Breast epithelium (tissue), 4 donors: ENCODE data around the gene DGKB. TPM values are rescaled to one million over a fixed set of nuclear protein-coding genes. Genes with fewer than 3 reads are reported as not detected.

Source experiments
- DNase-seq, 2 donors: peaks; one replicate each; pipeline ENCODE4 v3.0.0-alpha.2; 2019; ENCODE audit warnings: low spot score in 2 of 2
- H3K27ac ChIP-seq, 2 donors: fragments of 200-600 bp; sonication (generic) in 1 of 2; one replicate each; pipeline ENCODE4 v1.5.1; 2016 to 2019; ENCODE audit warnings: mild to moderate bottlenecking in 1 of 2
- H3K27me3 ChIP-seq, 2 donors: fragments of 200-600 bp; sonication (generic) in 1 of 2; one replicate each; pipeline versions ENCODE4 v1.5.1 to v1.6.0; 2017 to 2019; ENCODE audit warnings: control low read depth in 1 of 2, mild to moderate bottlenecking in 1 of 2
- H3K36me3 ChIP-seq: fragments of 200-600 bp; one replicate; pipeline ENCODE4 v1.5.1; 2019
- H3K4me1 ChIP-seq, 2 donors: fragments of 200-600 bp; sonication (generic); one replicate each; pipeline ENCODE4 v1.5.1; 2016 to 2019; ENCODE audit warnings: control low read depth in 1 of 2
- H3K4me3 ChIP-seq, 3 donors: fragments of 200-600 bp; sonication (generic); 1 replicate in 2 of 3; 2 replicates in 1 of 3; pipeline ENCODE4 v1.5.1; 2016 to 2019; ENCODE audit warnings: mild to moderate bottlenecking in 3 of 3, moderate library complexity in 2 of 3
- H3K9me3 ChIP-seq, 2 donors: fragments of 200-600 bp; sonication (generic) in 1 of 2; one replicate each; pipeline ENCODE4 v1.5.1; 2016 to 2019; ENCODE audit warnings: control low read depth in 1 of 2
- POLR2A ChIP-seq: fragments of 450-650 bp; IDR thresholded peaks from one replicate; pipeline ENCODE4 v1.6.1; 2016; ENCODE audit warnings: antibody characterized with exemption, mild to moderate bottlenecking, moderate library complexity
- POLR2AphosphoS5 ChIP-seq, 3 donors: sonication (generic); formaldehyde crosslinking; IDR thresholded peaks; one replicate each; pipeline ENCODE4 v1.6.1; 2017; ENCODE audit warnings: antibody characterized with exemption in 3 of 3
- intact Hi-C: fragments of 100-400 bp; cut with DNase I; formaldehyde crosslinking; loops from one replicate; pipeline ENCODE4 v1.15.1; 2023; ENCODE audit warnings: low total_unique reads
- total RNA-seq, 3 donors: library from RNA; depleted of rRNA; stranded (reverse); fragments of >200 nt; gene quantifications; one replicate each; pipeline ENCODE4 v1.1.0, GENCODE V29; 2016
- TF ChIP-seq, protein P1 (sequence below), 3 donors: fragments of 450-650 bp; IDR thresholded peaks; one replicate each; pipeline ENCODE4 v1.5.1; 2016 to 2017; ENCODE audit warnings: antibody characterized with exemption in 3 of 3, mild to moderate bottlenecking in 3 of 3, moderate library complexity in 3 of 3

Gene DGKB
- total RNA-seq, 3 donors from 2014 or later = 0.16 to 0.44 (median 0.33) TPM

DNA sequence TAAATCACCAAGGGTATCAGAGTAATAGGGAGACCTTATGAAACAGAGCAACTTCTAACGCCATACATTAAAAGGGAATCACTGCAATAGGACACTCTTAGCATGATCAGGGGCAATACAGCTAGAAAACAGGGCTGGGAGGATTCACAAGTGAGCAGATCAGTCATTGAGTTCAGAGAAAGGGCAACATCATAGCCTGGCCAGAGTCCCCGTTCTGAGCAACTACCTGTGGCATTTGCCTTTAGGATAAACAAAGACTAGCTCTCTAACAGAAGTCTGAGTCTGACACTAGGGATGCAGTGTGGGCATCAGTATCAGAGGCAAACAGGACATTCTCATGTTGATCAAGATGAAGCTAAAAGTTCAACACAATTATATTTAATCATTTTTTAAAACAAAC lies 297.9 kb downstream of the DGKB start:
- no peaks in the 10 kb centered on the region for H3K36me3 ChIP-seq
- H3K27me3 ChIP-seq = no peaks in the 10 kb centered on the region
- intact Hi-C loops = no loop called here
- H3K9me3 ChIP-seq = no peaks in the 10 kb centered on the region
- H3K4me1 ChIP-seq = no peaks in the 10 kb centered on the region
- no peak overlapping the region for H3K4me3 ChIP-seq
- TF ChIP-seq, protein P1, sequence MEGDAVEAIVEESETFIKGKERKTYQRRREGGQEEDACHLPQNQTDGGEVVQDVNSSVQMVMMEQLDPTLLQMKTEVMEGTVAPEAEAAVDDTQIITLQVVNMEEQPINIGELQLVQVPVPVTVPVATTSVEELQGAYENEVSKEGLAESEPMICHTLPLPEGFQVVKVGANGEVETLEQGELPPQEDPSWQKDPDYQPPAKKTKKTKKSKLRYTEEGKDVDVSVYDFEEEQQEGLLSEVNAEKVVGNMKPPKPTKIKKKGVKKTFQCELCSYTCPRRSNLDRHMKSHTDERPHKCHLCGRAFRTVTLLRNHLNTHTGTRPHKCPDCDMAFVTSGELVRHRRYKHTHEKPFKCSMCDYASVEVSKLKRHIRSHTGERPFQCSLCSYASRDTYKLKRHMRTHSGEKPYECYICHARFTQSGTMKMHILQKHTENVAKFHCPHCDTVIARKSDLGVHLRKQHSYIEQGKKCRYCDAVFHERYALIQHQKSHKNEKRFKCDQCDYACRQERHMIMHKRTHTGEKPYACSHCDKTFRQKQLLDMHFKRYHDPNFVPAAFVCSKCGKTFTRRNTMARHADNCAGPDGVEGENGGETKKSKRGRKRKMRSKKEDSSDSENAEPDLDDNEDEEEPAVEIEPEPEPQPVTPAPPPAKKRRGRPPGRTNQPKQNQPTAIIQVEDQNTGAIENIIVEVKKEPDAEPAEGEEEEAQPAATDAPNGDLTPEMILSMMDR (IDR thresholded peaks at IDR 0.05) = no peak
- TF ChIP-seq POLR2AphosphoS5 (IDR thresholded peaks at IDR 0.05) (no peak), POLR2A (no peak)
- H3K27ac ChIP-seq = no peak overlapping the region
- no peak for DNase-seq

DNA sequence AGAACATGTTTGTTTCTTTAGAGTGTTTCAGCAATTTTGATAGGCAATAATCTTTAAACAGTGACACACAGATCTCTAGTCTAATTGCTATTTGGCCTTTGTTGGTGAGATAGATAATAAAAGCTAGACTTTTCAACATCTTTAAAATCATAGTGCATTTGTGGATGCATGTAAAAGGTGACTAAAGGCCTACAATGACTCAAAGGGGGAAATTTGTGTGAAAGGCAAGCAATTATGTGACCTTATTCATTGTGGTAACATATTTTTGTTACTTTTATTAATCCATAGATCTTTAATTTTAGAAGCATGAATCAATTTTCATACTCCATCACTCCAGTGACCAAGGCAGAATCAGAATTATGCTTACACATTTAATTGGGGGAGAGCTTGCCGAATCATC lies 299.7 kb downstream of the DGKB start:
- intact Hi-C loops = no loop called here
- Histone ChIP-seq H3K4me3 (no peak overlapping the region), H3K27ac (no peak overlapping the region), H3K4me1 (no peaks in the 10 kb centered on the region), H3K36me3 (no peaks in the 10 kb centered on the region), H3K27me3 (no peaks in the 10 kb centered on the region), H3K9me3 (no peaks in the 10 kb centered on the region)
- DNase-seq = no peak
- TF ChIP-seq POLR2A = no peak
- TF ChIP-seq, protein P1 (IDR thresholded peaks at IDR 0.05) = no peak

DNA sequence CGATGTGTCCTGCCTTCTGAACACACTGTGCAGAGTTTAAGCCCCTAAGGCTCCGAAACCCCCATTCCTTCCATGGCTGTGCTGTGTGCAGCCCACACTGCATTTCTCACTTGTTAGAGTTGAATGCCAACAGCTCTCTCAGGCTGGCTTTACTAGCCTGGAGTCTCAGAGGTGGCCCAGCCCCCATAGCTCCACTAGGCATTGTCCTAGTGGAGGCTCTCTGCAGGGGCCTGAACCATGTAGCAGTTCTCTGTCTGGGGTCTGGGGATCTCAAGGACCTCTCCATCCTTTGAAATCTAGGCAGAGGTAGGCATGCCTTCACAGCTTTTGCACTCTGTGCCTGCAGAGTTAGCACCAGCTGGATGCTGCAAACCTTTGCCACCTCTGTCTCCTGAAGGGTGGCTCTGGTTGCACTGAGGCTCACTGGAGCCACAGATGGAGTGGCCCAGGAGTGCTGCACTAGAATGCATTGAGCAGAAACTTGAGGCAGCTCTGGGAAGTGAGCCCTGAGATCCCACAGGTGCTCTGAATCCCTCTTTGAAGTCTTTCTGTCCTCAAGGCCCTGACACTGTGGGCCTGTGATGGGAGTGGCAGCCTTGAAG lies 301.7 kb downstream of the DGKB start:
- H3K4me1 ChIP-seq = no peaks in the 10 kb centered on the region
- DNase-seq = no peak
- no peaks in the 10 kb centered on the region for H3K27me3 ChIP-seq
- no peak overlapping the region for H3K4me3 ChIP-seq
- intact Hi-C loops = no loop called here
- no peaks in the 10 kb centered on the region for H3K36me3 ChIP-seq
- TF ChIP-seq POLR2A (no peak), POLR2AphosphoS5 (IDR thresholded peaks at IDR 0.05) (no peak)
- TF ChIP-seq, protein P1 (IDR thresholded peaks at IDR 0.05) = no peak
- H3K27ac ChIP-seq = no peak overlapping the region
- H3K9me3 ChIP-seq = no peaks in the 10 kb centered on the region

DNA sequence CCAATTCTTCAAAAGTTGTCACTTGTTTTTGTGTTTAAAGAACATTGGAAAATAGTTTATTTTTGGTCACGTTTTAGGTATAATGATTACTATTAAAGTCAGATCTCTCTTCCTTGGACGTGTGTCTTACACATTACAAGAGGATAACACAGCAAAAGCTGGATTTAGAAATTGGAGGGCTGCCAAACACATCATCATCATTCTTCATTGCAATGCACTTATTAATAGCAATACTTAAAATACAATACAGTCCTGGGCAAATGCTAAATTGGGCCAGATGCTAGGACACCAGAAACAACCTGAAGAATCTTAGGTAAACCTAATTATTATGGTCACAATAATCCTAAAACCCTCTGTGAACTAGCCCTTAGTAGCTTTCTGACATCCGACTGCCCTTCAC lies 303.6 kb downstream of the DGKB start:
- no peak for DNase-seq
- H3K27ac ChIP-seq = no peak overlapping the region
- H3K9me3 ChIP-seq = no peaks in the 10 kb centered on the region
- no peaks in the 10 kb centered on the region for H3K27me3 ChIP-seq
- H3K36me3 ChIP-seq = no peaks in the 10 kb centered on the region
- H3K4me3 ChIP-seq = no peak overlapping the region
- intact Hi-C loops = no loop called here
- TF ChIP-seq POLR2AphosphoS5 (IDR thresholded peaks at IDR 0.05) (no peak), POLR2A (no peak)
- TF ChIP-seq, protein P1 (IDR thresholded peaks at IDR 0.05) = no peak
- no peaks in the 10 kb centered on the region for H3K4me1 ChIP-seq

DNA sequence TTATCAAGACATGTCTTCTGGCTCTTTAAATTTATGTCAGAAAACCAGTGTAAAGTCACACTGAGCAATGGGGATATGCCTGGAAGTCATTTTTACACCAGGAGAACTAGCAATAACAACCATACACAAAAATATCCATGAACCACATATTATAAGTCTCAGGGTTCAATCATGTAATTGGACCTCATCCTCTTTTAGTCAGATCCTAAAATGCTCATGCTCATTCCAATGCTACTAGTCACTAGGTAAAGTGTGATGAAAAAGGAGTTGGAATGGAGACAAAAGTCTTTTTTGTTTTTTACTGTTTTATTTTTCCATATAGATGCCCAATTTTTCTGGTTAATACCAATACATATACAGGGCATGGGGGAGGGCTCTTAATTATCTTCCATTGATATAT lies 306.1 kb downstream of the DGKB start:
- H3K4me1 ChIP-seq = no peaks in the 10 kb centered on the region
- no peak overlapping the region for H3K4me3 ChIP-seq
- intact Hi-C loops = no loop called here
- no peaks in the 10 kb centered on the region for H3K9me3 ChIP-seq
- DNase-seq = no peak
- H3K27me3 ChIP-seq = no peaks in the 10 kb centered on the region
- TF ChIP-seq POLR2A (no peak), POLR2AphosphoS5 (IDR thresholded peaks at IDR 0.05) (no peak)
- TF ChIP-seq, protein P1 (IDR thresholded peaks at IDR 0.05) = no peak
- H3K27ac ChIP-seq = no peak overlapping the region
- H3K36me3 ChIP-seq = no peaks in the 10 kb centered on the region
